Activated CD4-positive, alpha-beta T cell treated with anti-CD3 and anti-CD28 coated beads, Interleukin-2, Interleukin-6, amounts not matched to agents 100 ng/mL and 50 ng/mL, durations not matched to agents 16 hours and 8 hours (primary cell): ENCODE measurements around the gene LHB.
A peak's percentile ranks its signal among the peaks of the same experiment; 100 is the strongest.

Source experiments
- DNase-seq: peaks from one replicate; pipeline ENCODE4 v3.0.0-alpha.2; 2020

The LHB gene

DNA sequence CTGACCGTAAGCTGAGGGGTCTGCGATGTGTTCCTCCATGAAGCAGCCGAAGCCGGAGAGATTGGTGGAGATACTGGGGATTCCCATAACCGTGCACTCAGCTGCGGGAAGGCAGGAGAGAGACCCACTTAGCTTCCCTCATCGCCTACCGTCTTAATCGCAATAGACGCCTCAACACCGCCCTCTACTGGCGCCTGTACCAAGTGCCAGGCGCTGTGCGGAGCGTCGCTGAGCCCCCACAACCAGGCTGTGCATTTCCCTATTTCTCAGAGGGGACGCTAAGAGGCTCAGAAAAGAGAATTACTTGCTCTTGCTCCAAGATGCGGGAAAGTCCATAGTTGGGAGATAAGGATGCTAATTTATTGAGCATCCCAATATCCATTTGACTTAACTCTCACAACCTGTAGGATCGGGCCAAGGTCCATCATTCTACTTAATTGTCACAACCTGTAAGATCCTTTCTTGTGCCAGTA is 45.9 kb downstream of the LHB start:
- DNase-seq = peak; percentile 86

DNA sequence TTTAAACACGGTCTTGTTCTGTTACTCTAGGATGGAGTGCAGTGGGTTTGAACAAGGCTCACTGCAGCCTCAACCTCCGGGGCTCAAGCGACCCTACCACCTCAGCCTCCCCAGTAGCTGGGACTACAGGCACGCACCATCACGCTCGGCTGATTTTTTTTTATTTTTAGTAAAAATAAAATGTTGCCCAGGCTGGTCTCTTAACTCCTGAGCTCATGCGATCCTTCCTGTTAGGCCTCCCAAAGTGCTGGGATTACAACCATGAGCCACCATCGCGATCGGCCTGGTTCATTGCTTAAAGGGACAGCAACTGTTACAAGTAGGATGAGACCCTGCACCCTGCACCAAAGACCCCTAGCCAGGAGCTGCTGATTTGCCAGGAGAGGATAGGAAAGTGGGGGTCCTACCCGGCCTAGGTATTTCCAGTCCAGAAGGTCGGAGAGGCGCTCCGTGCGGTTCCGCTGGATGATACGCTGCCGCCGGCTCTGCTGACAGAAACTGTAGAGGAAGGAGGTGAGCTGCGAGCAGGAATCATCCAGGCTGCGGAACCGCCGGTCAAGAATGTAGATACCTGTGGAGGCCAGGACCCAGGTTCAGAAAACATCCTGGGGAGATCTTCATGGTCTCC is 46.6 kb downstream of the LHB start:
- no peak for DNase-seq

DNA sequence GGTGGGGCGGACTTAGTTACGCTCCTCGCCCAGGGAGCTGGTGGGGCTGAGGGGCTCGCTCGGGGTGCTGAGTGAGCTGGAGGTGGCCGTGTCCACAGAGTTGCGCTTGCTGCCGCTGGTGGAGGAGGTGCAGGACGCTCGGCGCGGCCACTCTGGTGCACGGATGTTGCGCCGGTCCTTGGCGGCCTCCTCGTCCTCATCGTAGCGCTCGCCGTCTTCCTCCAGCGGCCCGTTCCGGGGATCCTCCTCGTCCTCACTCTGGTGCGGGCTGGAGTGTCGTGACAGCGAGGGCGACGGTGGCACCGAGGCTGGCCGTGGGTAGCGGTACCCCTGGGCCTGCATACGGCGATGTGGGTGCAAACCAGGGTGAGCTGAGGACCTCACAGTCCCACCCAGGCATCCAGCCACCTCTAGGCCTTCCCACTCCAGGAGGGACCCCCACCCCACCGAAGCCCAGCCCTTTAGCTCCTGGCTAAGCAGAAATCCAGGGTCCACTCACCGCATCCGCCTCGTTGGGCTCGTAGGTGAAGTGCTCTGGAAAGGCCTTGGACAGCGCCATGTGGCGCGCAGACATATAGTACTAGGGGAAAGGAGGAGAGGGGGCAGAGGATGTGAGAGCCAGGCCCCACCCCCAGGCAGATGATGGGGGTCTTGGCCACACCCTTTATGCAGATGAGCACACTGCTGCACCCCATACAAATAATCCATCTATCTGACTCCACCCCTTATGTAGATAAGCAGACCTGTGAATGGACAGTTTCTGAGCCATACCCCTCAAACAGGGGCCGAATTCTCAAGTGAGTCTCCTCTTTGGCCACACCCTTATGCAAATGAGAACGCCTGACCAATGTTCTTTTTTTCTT is 47.4 kb downstream of the LHB start:
- DNase-seq = no peak

DNA sequence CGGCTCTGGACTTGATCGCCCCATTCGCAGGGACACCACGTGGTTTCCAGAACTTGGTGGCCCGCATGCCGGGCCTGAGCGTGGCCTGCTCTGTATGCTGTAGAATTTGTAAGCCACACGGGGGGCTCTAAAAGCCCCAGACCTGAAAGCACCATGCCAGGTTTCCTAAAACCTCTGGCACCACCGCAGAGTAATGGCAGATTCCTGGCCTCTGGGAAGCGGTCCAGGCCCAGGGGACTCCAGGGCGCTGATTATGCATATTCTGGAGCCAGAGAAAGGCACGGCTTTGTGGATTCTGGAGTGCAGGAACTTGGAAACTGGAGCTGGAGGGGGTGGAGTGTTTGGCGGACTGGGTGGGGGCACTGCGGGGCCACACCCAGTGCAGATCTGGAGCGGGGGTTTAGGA is 48.1 kb downstream of the LHB start:
- DNase-seq = no peak

DNA sequence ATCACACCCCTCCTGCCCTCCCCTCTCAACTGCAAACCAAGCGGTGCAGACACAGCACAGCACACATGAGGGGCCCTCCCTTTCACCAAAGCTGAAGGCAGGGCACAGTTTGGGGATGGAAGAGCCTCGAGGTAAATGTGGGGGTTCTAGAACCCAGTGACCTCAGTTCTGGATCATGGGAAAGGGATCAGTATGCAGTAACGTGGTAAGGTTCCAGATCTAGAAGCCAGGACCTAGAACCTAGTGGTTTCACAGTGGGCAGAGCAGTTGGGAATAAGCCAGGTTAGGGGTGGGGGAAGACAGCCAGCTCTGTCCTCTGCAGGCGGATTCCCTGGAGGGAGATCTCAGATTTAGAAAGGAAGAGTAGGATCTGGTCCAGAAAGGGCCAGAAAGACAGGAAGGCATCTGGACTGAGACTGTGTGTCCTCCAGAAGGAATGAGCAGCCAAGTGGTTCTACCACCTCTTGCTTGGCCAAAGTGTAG is 48.7 kb downstream of the LHB start:
- peak; percentile 33 for DNase-seq

DNA sequence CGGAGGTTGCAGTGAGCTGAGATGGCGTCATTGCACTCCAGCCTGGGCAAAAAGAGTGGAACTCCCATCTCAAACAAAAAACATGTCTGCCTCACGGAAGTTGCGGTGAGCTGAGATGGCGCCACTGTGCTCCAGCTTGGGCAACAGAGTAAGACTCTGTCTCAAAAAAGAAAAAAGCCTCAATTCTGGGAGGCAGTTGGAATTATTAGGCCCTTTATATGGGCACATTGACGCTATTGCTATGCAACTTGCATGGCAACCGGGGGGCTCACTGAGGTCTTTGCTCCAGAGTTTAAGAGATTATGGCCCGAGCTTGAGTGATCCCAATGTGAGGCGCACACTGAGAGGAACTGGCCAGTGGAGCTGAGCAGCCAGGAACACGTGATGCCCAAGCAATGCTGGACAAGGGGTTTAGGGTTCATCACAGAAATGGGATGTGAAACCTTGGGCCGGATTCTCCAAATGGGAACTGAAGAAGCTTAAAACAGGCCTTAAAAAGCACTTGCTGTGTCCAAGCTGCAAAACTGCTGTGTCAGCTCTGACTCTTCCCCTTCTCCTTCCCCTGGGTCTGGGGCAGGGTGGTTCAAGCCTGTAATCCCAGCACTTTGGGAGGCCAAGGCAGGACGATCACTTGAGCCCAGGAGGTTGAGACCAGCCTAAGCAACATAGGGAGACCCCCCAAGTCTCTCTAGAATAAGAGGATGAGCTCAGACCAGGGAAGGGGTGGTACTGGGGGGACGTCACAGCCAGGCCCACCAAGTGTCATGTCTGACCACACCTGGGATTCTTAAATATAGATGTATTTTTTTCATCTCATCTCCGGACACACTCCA is 49.3 kb downstream of the LHB start:
- DNase-seq = peak; percentile 39

DNA sequence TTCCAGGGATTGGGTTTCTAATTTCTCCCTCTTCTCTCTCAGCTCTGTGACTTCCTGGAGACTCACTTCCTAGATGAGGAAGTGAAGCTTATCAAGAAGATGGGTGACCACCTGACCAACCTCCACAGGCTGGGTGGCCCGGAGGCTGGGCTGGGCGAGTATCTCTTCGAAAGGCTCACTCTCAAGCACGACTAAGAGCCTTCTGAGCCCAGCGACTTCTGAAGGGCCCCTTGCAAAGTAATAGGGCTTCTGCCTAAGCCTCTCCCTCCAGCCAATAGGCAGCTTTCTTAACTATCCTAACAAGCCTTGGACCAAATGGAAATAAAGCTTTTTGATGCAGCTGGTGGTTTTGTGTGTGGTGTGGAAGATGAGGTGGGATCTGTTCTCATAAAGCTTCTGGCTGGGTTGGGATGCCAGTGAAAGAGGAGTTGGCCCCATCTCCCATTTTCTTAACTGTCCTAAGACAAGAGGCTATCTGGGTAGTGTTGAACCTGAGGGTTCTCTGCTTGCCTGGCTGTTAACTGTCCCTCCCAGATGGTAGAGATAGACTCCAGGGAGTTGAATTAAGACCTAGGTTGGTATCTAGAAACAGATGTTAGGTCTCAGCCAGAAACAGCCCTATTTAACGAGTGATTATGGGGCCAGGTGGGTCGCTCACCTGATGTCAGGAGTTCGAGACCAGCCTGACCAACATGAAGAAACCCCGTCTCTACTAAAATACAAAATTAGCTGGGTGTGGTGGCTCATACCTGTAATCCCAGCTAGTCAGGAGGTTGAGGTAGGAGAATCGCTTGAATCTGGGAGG is 50.1 kb downstream of the LHB start:
- peak; percentile 27 for DNase-seq
